H9 (cell line): ENCODE measurements around the gene LTB4R. TPM values are rescaled to one million over a fixed set of nuclear protein-coding genes. Genes with fewer than 3 reads are reported as not detected.

Experiments used
- DNase-seq: peaks from one replicate; pipeline ENCODE4 v3.0.0-alpha.2; 2017
- H2AFZ ChIP-seq: one replicate; pipeline ENCODE4 v1.6.1; 2013; ENCODE audit warnings: mild to moderate bottlenecking, low read length, control low read depth, moderate library complexity
- H2AK5ac ChIP-seq: 2 replicates; pipeline ENCODE4 v1.6.1; 2013; ENCODE audit warnings: low read length, control low read depth, mixed read lengths; ENCODE audit not compliant: insufficient read length
- H2BK120ac ChIP-seq: one replicate; pipeline ENCODE4 v1.6.1; 2013; ENCODE audit warnings: low read depth, mild to moderate bottlenecking, low read length, control low read depth, inconsistent platforms; ENCODE audit not compliant: poor library complexity, severe bottlenecking
- H2BK12ac ChIP-seq: 2 replicates; pipeline ENCODE4 v1.6.1; 2013; ENCODE audit warnings: low read length, control low read depth, mixed read lengths, low read depth; ENCODE audit not compliant: insufficient read length
- H2BK15ac ChIP-seq: 2 replicates; pipeline ENCODE4 v1.6.1; 2013; ENCODE audit warnings: low read depth, low read length, control low read depth
- H2BK20ac ChIP-seq: one replicate; pipeline ENCODE4 v1.6.1; 2013; ENCODE audit warnings: low read depth, mild to moderate bottlenecking, low read length, control low read depth, inconsistent platforms; ENCODE audit not compliant: poor library complexity, severe bottlenecking
- H2BK5ac ChIP-seq: 2 replicates; pipeline ENCODE4 v1.6.1; 2013; ENCODE audit warnings: low read length, control low read depth, mixed read lengths; ENCODE audit not compliant: insufficient read length
- H3K14ac ChIP-seq: 2 replicates; pipeline ENCODE4 v1.6.1; 2013; ENCODE audit warnings: low read length, control low read depth; ENCODE audit not compliant: insufficient read depth
- H3K18ac ChIP-seq: 2 replicates; pipeline ENCODE4 v1.6.1; 2013; ENCODE audit warnings: low read depth, mild to moderate bottlenecking, mixed read lengths, low read length, control low read depth; ENCODE audit not compliant: insufficient read length
- H3K23ac ChIP-seq: 2 replicates; pipeline ENCODE4 v1.6.1; 2013; ENCODE audit warnings: low read length, control low read depth, mixed read lengths, low read depth; ENCODE audit not compliant: insufficient read length
- H3K23me2 ChIP-seq: 2 replicates; pipeline ENCODE4 v1.6.1; 2013; ENCODE audit warnings: low read depth, mild to moderate bottlenecking, mixed read lengths, low read length, control low read depth; ENCODE audit not compliant: insufficient read length, poor library complexity, severe bottlenecking
- H3K27ac ChIP-seq: 2 replicates; pipeline ENCODE4 v1.5.1; 2013; ENCODE audit warnings: low read length, control low read depth, mixed read lengths, low read depth; ENCODE audit not compliant: insufficient read length
- H3K27me3 ChIP-seq: 2 replicates; pipeline ENCODE4 v1.6.1; 2013; ENCODE audit warnings: low read length, control low read depth, inconsistent platforms; ENCODE audit not compliant: insufficient read depth
- H3K4ac ChIP-seq: 2 replicates; pipeline ENCODE4 v1.6.1; 2013; ENCODE audit warnings: low read depth, mild to moderate bottlenecking, control low read depth, inconsistent platforms, low read length, moderate library complexity
- H3K4me1 ChIP-seq: 2 replicates; pipeline ENCODE4 v1.6.1; 2013; ENCODE audit warnings: low read length, control low read depth, inconsistent platforms; ENCODE audit not compliant: insufficient read depth
- H3K4me2 ChIP-seq: 2 replicates; pipeline ENCODE4 v1.6.1; 2013; ENCODE audit warnings: low read length, control low read depth, mixed read lengths; ENCODE audit not compliant: insufficient read length, insufficient read depth
- H3K56ac ChIP-seq: 2 replicates; pipeline ENCODE4 v1.6.1; 2013; ENCODE audit warnings: low read depth, mild to moderate bottlenecking, mixed read lengths, low read length, control low read depth; ENCODE audit not compliant: insufficient read length
- H3K79me1 ChIP-seq: 2 replicates; pipeline ENCODE4 v1.6.1; 2013; ENCODE audit warnings: low read depth, mild to moderate bottlenecking, moderate library complexity, low read length, control low read depth, inconsistent platforms; ENCODE audit not compliant: insufficient read depth, poor library complexity, severe bottlenecking
- H3K79me2 ChIP-seq: 2 replicates; pipeline ENCODE4 v1.6.1; 2013; ENCODE audit warnings: low read length, control low read depth, inconsistent platforms; ENCODE audit not compliant: insufficient read depth
- H3K9ac ChIP-seq: 2 replicates; pipeline ENCODE4 v1.6.1; 2013; ENCODE audit warnings: low read length, control low read depth, mixed read lengths; ENCODE audit not compliant: insufficient read length; ENCODE audit errors: extremely low read depth
- H3K9me3 ChIP-seq: one replicate; pipeline ENCODE4 v1.6.1; 2013; ENCODE audit warnings: low read depth, low read length, inconsistent platforms; ENCODE audit not compliant: control insufficient read depth
- H3T11ph ChIP-seq: one replicate; pipeline ENCODE4 v1.6.1; 2013; ENCODE audit warnings: mild to moderate bottlenecking, low read length, control low read depth, inconsistent platforms
- H4K20me1 ChIP-seq: one replicate; pipeline ENCODE4 v1.6.1; 2013; ENCODE audit not compliant: control insufficient read depth, insufficient read length, insufficient read depth
- H4K5ac ChIP-seq: 2 replicates; pipeline ENCODE4 v1.6.1; 2013; ENCODE audit warnings: low read depth, mild to moderate bottlenecking, mixed read lengths, low read length, control low read depth; ENCODE audit not compliant: insufficient read length
- H4K8ac ChIP-seq: replicated peaks from 2 replicates; pipeline ENCODE4 v1.6.1; 2013; ENCODE audit warnings: low read length, control low read depth, mixed read lengths, low read depth; ENCODE audit not compliant: insufficient read length
- H4K91ac ChIP-seq: 2 replicates; pipeline ENCODE4 v1.6.1; 2013; ENCODE audit warnings: low read depth, mild to moderate bottlenecking, moderate library complexity, mixed read lengths, low read length, control low read depth; ENCODE audit not compliant: insufficient read length
- H3K27ac Mint-ChIP-seq, 3 experiments: 2 replicates in 2 of 3; 3 replicates in 1 of 3; pipeline ENCODE4 v1.8.0; 2020 to 2021; ENCODE audit warnings: mixed read lengths in 3 of 3, mild to moderate bottlenecking in 1 of 3, moderate library complexity in 1 of 3
- H3K27me3 Mint-ChIP-seq: 2 replicates; pipeline ENCODE4 v1.8.0; 2021; ENCODE audit warnings: low read depth, mild to moderate bottlenecking, moderate library complexity, mixed read lengths
- H3K36me3 Mint-ChIP-seq, 3 experiments: 2 replicates in 2 of 3; 3 replicates in 1 of 3; pipeline ENCODE4 v1.8.0; 2020 to 2021; ENCODE audit warnings: low read depth in 3 of 3, mixed read lengths in 3 of 3; ENCODE audit not compliant: insufficient read depth in 1 of 3
- H3K4me1 Mint-ChIP-seq, 2 experiments: 2 replicates each; pipeline ENCODE4 v1.8.0; 2020; ENCODE audit warnings: mixed read lengths in 2 of 2
- H3K4me3 Mint-ChIP-seq, 2 experiments: 2 replicates in 1 of 2; 3 replicates in 1 of 2; pipeline ENCODE4 v1.8.0; 2020 to 2021; ENCODE audit warnings: mild to moderate bottlenecking in 2 of 2, mixed read lengths in 2 of 2, moderate library complexity in 1 of 2
- H3K9me3 Mint-ChIP-seq, 2 experiments: 2 replicates in 1 of 2; 3 replicates in 1 of 2; pipeline ENCODE4 v1.8.0; 2020; ENCODE audit warnings: mild to moderate bottlenecking in 2 of 2, mixed read lengths in 2 of 2, moderate library complexity in 1 of 2
- CTCF ChIP-seq: fragments of 200-600 bp; sonication (generic); conservative IDR thresholded peaks from 3 replicates; pipeline ENCODE4 v1.8.0; 2021; ENCODE audit warnings: antibody characterized with exemption, mild to moderate bottlenecking
- WGBS: extraction: QIAGEN DNeasy Blood & Tissue Kit; methylation state at CpG from one replicate; pipeline ENCODE4 v1.1.7; 2013; ENCODE audit warnings: missing lambda C conversion rate, low lambda C conversion rate, mixed read lengths; ENCODE audit not compliant: insufficient read length; ENCODE audit errors: extremely low coverage; 5-methylcytosine and 5-hydroxymethylcytosine counted together
- total RNA-seq: library from RNA; stranded (reverse); gene quantifications from 2 replicates; pipeline ENCODE4 v1.2.1, GENCODE V29; 2021

The LTB4R gene
- total RNA-seq, 1 experiment from 2014 or later, result 8.9 TPM

DNA sequence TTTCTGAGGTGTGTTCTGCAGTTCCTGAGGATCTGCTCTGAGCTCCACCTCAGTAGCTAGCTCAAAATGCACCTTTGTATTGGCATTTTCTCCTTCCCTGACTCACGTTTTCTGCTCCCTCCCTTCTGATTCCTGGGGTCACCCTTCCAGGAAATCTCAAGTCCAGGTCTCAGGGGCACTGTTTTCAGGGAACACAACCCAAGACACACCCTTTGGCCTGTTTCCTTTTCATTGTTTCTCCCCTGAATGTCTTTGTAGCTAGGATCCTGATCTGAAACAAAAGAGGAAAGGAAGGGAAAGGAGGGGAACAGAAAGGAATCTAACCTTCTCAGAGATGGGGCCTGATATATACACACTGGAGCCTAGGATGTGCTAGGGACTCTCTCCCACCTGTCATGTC, 35.8 kb downstream of the LTB4R start:
- no peaks in the 10 kb centered on the region; the same call in 1 of the 2 replicates for H3K27me3 ChIP-seq
- Mint-ChIP-seq H3K27ac (peak overlapping the region in 1 of 3 experiments; percentile 43; a peak in 2 of 7 replicates), H3K27me3 (peaks cover 85% of the 10 kb centered on the region)

More for the DNA sequence above, 35.8 kb downstream of the LTB4R start:
- H3K4me3 Mint-ChIP-seq, result no peak overlapping the region
- Histone ChIP-seq H2AFZ (peak overlapping the region; percentile 23), H2BK12ac (no peak overlapping the region), H3K79me2 (no peaks in the 10 kb centered on the region), H2BK120ac (no peak overlapping the region), H4K91ac (no peak overlapping the region), H3K9ac (no peak overlapping the region), H4K8ac (no peak overlapping the region), H3T11ph (no peak overlapping the region), H3K4ac (no peak overlapping the region; the same call in 1 of the 2 replicates), H3K79me1 (no peaks in the 10 kb centered on the region), H2BK15ac (no peak overlapping the region), H2BK5ac (no peak overlapping the region), H3K4me2 (no peak overlapping the region), H3K23me2 (no peaks in the 10 kb centered on the region), H3K27ac (no peak overlapping the region), H2BK20ac (no peak overlapping the region), H3K23ac (no peak overlapping the region), H3K4me1 (no peaks in the 10 kb centered on the region), H3K14ac (no peak overlapping the region; the same call in 1 of the 2 replicates), H2AK5ac (no peak overlapping the region), H4K5ac (no peak overlapping the region), H3K9me3 (no peaks in the 10 kb centered on the region), H4K20me1 (no peaks in the 10 kb centered on the region), H3K18ac (no peak overlapping the region), H3K56ac (no peak overlapping the region)
- WGBS, result no CpG with 5 or more reads among the region's 1 CpG
- H3K4me1 Mint-ChIP-seq, result peaks cover 0 to 6% of the 10 kb centered on the region in 2 experiments; a peak in 2 of 4 replicates
- DNase-seq, result no peak
- H3K36me3 Mint-ChIP-seq, result no peaks in the 10 kb centered on the region
- TF ChIP-seq CTCF, result no peak
- H3K9me3 Mint-ChIP-seq, result no peaks in the 10 kb centered on the region
